HepG2 (cell line): ENCODE results near the gene PYURF. TPM values are rescaled to one million over a fixed set of nuclear protein-coding genes. Genes with fewer than 3 reads are reported as not detected.

ENCODE experiments used
- ATAC-seq: fragments of 200-7000 bp; cut with Tn5 transposase; 3 replicates; pipeline ENCODE4 v1.9.1; 2020; ENCODE audit warnings: mild to moderate bottlenecking, moderate library complexity
- BruUV-seq: library from RNA; stranded (reverse); fragments of 400-500 nt; replicated peaks from 2 replicates; lab custom pipeline; 2021; lab: Mats Ljungman, UMichigan
- CTCF ChIA-PET: fragments of 300-600 bp; formaldehyde crosslinking; extraction: SDS; loops from one replicate; lab custom pipeline; 2021; ENCODE audit warnings: low total read pairs, inconsistent platforms, low intra/inter-chr PET ratio; lab: Yijun Ruan, JAX
- POLR2A ChIA-PET: fragments of 350-600 bp; sonication (Branson Sonifier 250); formaldehyde crosslinking; loops from one replicate; lab custom pipeline; 2020; ENCODE audit warnings: antibody characterized with exemption, inconsistent platforms; lab: Yijun Ruan, JAX
- DNase-seq: peaks from one replicate; pipeline ENCODE4 v3.0.0-alpha.2; 2015; ENCODE audit warnings: low spot score
- FAIRE-seq: peaks from 3 replicates; lab custom pipeline; 2011; peaks lifted over from hg19 to GRCh38; lab: Jason Lieb, UNC
- H2AFZ ChIP-seq: one replicate; pipeline ENCODE4 v1.6.1; 2011; ENCODE audit warnings: low read length, inconsistent platforms
- H3K27ac ChIP-seq: fragments of 300-600 bp; 3 replicates; pipeline ENCODE4 v1.8.0; 2011; ENCODE audit warnings: mixed run types, mild to moderate bottlenecking, mixed read lengths, low read length, inconsistent platforms; ENCODE audit not compliant: insufficient read depth; ENCODE audit errors: extremely low read length
- H3K27me3 ChIP-seq, 2 experiments: fragments of 200-600 bp in 1 of 2; 2 replicates in 1 of 2; 3 replicates in 1 of 2; pipeline versions ENCODE4 v1.6.0 to v1.8.0; 2011; ENCODE audit warnings: low read length in 2 of 2, mild to moderate bottlenecking in 2 of 2, moderate library complexity in 2 of 2, inconsistent platforms in 1 of 2; ENCODE audit not compliant: insufficient read depth in 2 of 2, control insufficient read depth in 1 of 2
- H3K36me3 ChIP-seq, 2 experiments: fragments of 200-600 bp in 1 of 2; replicated peaks in 1 of 2; 2 replicates in 1 of 2; 3 replicates in 1 of 2; pipeline versions ENCODE4 v1.5.1 to v1.8.0; 2011; ENCODE audit warnings: low read length in 2 of 2, inconsistent platforms in 1 of 2; ENCODE audit not compliant: insufficient read depth in 2 of 2, control insufficient read depth in 1 of 2
- H3K4me1 ChIP-seq: 2 replicates; pipeline ENCODE4 v1.5.1; 2012; ENCODE audit warnings: low read length, inconsistent platforms; ENCODE audit not compliant: insufficient read depth
- H3K4me2 ChIP-seq: 2 replicates; pipeline ENCODE4 v1.6.0; 2011; ENCODE audit warnings: low read depth, low read length, inconsistent platforms
- H3K4me3 ChIP-seq, 3 experiments: fragments of 200-600 bp in 1 of 3; sonication (generic), shearing (Covaris generic) in 1 of 3; replicated peaks in 1 of 3; 2 replicates each; pipeline ENCODE4 v1.5.1; 2011 to 2016; ENCODE audit warnings: low read length in 3 of 3, inconsistent platforms in 2 of 3, low read depth in 2 of 3, mild to moderate bottlenecking in 2 of 3, control low read depth in 1 of 3, mixed read lengths in 1 of 3; ENCODE audit not compliant: insufficient read depth in 1 of 3
- H3K79me2 ChIP-seq: one replicate; pipeline ENCODE4 v1.6.1; 2011; ENCODE audit warnings: low read length, inconsistent platforms; ENCODE audit not compliant: insufficient read depth
- H3K9ac ChIP-seq: 2 replicates; pipeline ENCODE4 v1.6.0; 2011; ENCODE audit warnings: mild to moderate bottlenecking, low read depth, low read length, inconsistent platforms; ENCODE audit not compliant: insufficient read depth
- H3K9me3 ChIP-seq: 2 replicates; pipeline ENCODE4 v1.5.1; 2012; ENCODE audit warnings: mild to moderate bottlenecking, low read length
- H4K20me1 ChIP-seq: 2 replicates; pipeline ENCODE4 v1.6.0; 2011; ENCODE audit warnings: inconsistent platforms, mild to moderate bottlenecking, low read length, moderate library complexity; ENCODE audit not compliant: insufficient read depth
- CBX5 ChIP-seq: sonication (generic); formaldehyde crosslinking; IDR thresholded peaks from 2 replicates; pipeline ENCODE4 v1.4.0; 2020; ENCODE audit warnings: missing genetic modification reagents, borderline replicate concordance
- HDAC1 ChIP-seq: sonication (generic); formaldehyde crosslinking; IDR thresholded peaks from 2 replicates; pipeline ENCODE4 v1.5.1; 2020; ENCODE audit warnings: mild to moderate bottlenecking, missing genetic modification reagents
- KLF12 ChIP-seq: sonication (generic); formaldehyde crosslinking; IDR thresholded peaks from 2 replicates; pipeline ENCODE4 v1.4.0; 2020; ENCODE audit warnings: missing genetic modification reagents, borderline replicate concordance
- TCF7L2 ChIP-seq: IDR thresholded peaks from 2 replicates; pipeline ENCODE4 v1.6.1; 2011; ENCODE audit warnings: mild to moderate bottlenecking, low read depth, low read length, moderate library complexity
- XBP1 ChIP-seq: sonication (generic); formaldehyde crosslinking; IDR thresholded peaks from 2 replicates; pipeline ENCODE4 v1.5.0; 2020; ENCODE audit warnings: missing genetic modification reagents
- ZBTB37 ChIP-seq: sonication (generic); formaldehyde crosslinking; IDR thresholded peaks from 2 replicates; pipeline ENCODE4 v1.4.0; 2020; ENCODE audit warnings: mild to moderate bottlenecking, missing genetic modification reagents
- ZIK1 ChIP-seq: sonication (generic); formaldehyde crosslinking; IDR thresholded peaks from 2 replicates; pipeline ENCODE4 v1.5.0; 2020; ENCODE audit warnings: mild to moderate bottlenecking, low read depth, missing genetic modification reagents, borderline replicate concordance
- ZNF703 ChIP-seq: sonication (generic); formaldehyde crosslinking; IDR thresholded peaks from 2 replicates; pipeline ENCODE4 v1.5.1; 2020; ENCODE audit warnings: missing genetic modification reagents, mild to moderate bottlenecking, moderate library complexity, borderline replicate concordance
- ZNF773 ChIP-seq: sonication (generic); formaldehyde crosslinking; IDR thresholded peaks from 2 replicates; pipeline ENCODE4 v1.4.0; 2020; ENCODE audit warnings: missing genetic modification reagents, borderline replicate concordance
- ZSCAN29 ChIP-seq: sonication (generic); formaldehyde crosslinking; conservative IDR thresholded peaks from 2 replicates; pipeline ENCODE4 v1.4.0; 2020; ENCODE audit warnings: mild to moderate bottlenecking, missing genetic modification reagents
- WGBS: methylation state at CpG from one replicate; pipeline ENCODE4 v1.1.6; 2017; ENCODE audit warnings: low lambda C conversion rate; 5-methylcytosine and 5-hydroxymethylcytosine counted together
- in situ Hi-C: cut with HindIII; loops from 2 replicates; pipeline ENCODE4 v1.10.0; 2017; ENCODE audit warnings: low pct_unique_long_range_greater_than_20kb; ENCODE audit not compliant: extremely low pct_ligation_motif_present
- intact Hi-C: fragments of 100-400 bp; cut with micrococcal nuclease; formaldehyde crosslinking; loops from one replicate; pipeline ENCODE4 v1.10.0; 2022; ENCODE audit not compliant: unreplicated experiment
- polyA plus RNA-seq, 8 experiments: library from polyadenylated mRNA; depleted of rRNA in 3 of 8; stranded (reverse) in 7 of 8; unstranded in 1 of 8; fragments of >200 nt; fragmentation: Illumina TruSeq in 4 of 8; extraction: Trizol in 4 of 8; gene quantifications; 2 replicates each; pipeline versions ENCODE4 v1.2.1 to v1.2.3, GENCODE V29; 2011 to 2016; ENCODE audit warnings: low read depth in 4 of 8, missing spikeins in 1 of 8, mixed read lengths in 1 of 8; ENCODE audit not compliant: insufficient read depth in 1 of 8
- total RNA-seq, 5 experiments: library from RNA; depleted of rRNA; stranded (reverse); fragments of >200 nt; fragmentation: Illumina TruSeq; extraction: Trizol; gene quantifications; 2 replicates each; pipeline ENCODE4 v1.2.3, GENCODE V29; 2016; ENCODE audit warnings: low read depth in 1 of 5
- TF ChIP-seq, protein P1 (sequence below): sonication (generic); formaldehyde crosslinking; IDR thresholded peaks from 2 replicates; pipeline ENCODE4 v1.4.0; 2020; ENCODE audit warnings: low read depth, mild to moderate bottlenecking, missing genetic modification reagents
- TF ChIP-seq, protein P2 (sequence below): sonication (generic); formaldehyde crosslinking; IDR thresholded peaks from 2 replicates; pipeline ENCODE4 v1.5.0; 2020; ENCODE audit warnings: missing genetic modification reagents
- TF ChIP-seq, protein P3 (sequence below): sonication (generic); formaldehyde crosslinking; IDR thresholded peaks from 2 replicates; pipeline ENCODE4 v1.5.1; 2020; ENCODE audit warnings: mild to moderate bottlenecking, missing genetic modification reagents, moderate library complexity
- TF ChIP-seq, protein P4 (sequence below): sonication (generic); formaldehyde crosslinking; conservative IDR thresholded peaks from 2 replicates; pipeline ENCODE4 v1.8.0; 2022; ENCODE audit warnings: low read depth, missing genetic modification reagents

PYURF gene
- total and polyA plus RNA-seq, 2 of the 13 experiments (the other 11 are each of a cell fraction or from before 2014, with no cell fraction given) = 59.9 to 95.2 TPM

- no peaks in the 10 kb centered on the region for H3K4me1 ChIP-seq
- H3K9ac ChIP-seq = no peak overlapping the region
- 41% methylated on average over 7 of the region's 7 CpGs for WGBS
- H3K79me2 ChIP-seq = no peaks in the 10 kb centered on the region
- intact Hi-C loops (no loop called here), in situ Hi-C loops (loop anchor here (25.0 kb wide), 1 partner anchor 262 kb away; no protein-coding TSS in a partner anchor)
- FAIRE-seq (no peak), ATAC-seq (no peak), DNase-seq (no peak)
- no peaks in the 10 kb centered on the region for H4K20me1 ChIP-seq
- no peak overlapping the region for H3K4me2 ChIP-seq
- ChIA-PET POLR2A (no interaction called here), CTCF (no interaction called here)
- H3K4me3 ChIP-seq = no peak overlapping the region
- BruUV-seq = no TSS peak
- no peaks in the 10 kb centered on the region for H3K27me3 ChIP-seq
- no peak overlapping the region for H2AFZ ChIP-seq
- no peaks in the 10 kb centered on the region for H3K36me3 ChIP-seq
- H3K27ac ChIP-seq = no peak overlapping the region
- no peaks in the 10 kb centered on the region for H3K9me3 ChIP-seq
- no peak for TF ChIP-seq TCF7L2
- TF ChIP-seq ZBTB37 (CRISPR knock-in tag) = no peak
- TF ChIP-seq, protein P1, sequence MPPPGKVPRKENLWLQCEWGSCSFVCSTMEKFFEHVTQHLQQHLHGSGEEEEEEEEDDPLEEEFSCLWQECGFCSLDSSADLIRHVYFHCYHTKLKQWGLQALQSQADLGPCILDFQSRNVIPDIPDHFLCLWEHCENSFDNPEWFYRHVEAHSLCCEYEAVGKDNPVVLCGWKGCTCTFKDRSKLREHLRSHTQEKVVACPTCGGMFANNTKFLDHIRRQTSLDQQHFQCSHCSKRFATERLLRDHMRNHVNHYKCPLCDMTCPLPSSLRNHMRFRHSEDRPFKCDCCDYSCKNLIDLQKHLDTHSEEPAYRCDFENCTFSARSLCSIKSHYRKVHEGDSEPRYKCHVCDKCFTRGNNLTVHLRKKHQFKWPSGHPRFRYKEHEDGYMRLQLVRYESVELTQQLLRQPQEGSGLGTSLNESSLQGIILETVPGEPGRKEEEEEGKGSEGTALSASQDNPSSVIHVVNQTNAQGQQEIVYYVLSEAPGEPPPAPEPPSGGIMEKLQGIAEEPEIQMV (CRISPR knock-in tag) = no peak
- no peak for TF ChIP-seq ZSCAN29 (CRISPR knock-in tag)
- TF ChIP-seq CBX5 = no peak
- TF ChIP-seq KLF12 (CRISPR knock-in tag) = no peak
- TF ChIP-seq XBP1 (CRISPR knock-in tag) = no peak
- TF ChIP-seq, protein P2, sequence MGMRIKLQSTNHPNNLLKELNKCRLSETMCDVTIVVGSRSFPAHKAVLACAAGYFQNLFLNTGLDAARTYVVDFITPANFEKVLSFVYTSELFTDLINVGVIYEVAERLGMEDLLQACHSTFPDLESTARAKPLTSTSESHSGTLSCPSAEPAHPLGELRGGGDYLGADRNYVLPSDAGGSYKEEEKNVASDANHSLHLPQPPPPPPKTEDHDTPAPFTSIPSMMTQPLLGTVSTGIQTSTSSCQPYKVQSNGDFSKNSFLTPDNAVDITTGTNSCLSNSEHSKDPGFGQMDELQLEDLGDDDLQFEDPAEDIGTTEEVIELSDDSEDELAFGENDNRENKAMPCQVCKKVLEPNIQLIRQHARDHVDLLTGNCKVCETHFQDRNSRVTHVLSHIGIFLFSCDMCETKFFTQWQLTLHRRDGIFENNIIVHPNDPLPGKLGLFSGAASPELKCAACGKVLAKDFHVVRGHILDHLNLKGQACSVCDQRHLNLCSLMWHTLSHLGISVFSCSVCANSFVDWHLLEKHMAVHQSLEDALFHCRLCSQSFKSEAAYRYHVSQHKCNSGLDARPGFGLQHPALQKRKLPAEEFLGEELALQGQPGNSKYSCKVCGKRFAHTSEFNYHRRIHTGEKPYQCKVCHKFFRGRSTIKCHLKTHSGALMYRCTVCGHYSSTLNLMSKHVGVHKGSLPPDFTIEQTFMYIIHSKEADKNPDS (CRISPR knock-in tag) = no peak
- no peak for TF ChIP-seq HDAC1 (CRISPR knock-in tag)
- TF ChIP-seq ZNF773 = no peak
- TF ChIP-seq, protein P3, sequence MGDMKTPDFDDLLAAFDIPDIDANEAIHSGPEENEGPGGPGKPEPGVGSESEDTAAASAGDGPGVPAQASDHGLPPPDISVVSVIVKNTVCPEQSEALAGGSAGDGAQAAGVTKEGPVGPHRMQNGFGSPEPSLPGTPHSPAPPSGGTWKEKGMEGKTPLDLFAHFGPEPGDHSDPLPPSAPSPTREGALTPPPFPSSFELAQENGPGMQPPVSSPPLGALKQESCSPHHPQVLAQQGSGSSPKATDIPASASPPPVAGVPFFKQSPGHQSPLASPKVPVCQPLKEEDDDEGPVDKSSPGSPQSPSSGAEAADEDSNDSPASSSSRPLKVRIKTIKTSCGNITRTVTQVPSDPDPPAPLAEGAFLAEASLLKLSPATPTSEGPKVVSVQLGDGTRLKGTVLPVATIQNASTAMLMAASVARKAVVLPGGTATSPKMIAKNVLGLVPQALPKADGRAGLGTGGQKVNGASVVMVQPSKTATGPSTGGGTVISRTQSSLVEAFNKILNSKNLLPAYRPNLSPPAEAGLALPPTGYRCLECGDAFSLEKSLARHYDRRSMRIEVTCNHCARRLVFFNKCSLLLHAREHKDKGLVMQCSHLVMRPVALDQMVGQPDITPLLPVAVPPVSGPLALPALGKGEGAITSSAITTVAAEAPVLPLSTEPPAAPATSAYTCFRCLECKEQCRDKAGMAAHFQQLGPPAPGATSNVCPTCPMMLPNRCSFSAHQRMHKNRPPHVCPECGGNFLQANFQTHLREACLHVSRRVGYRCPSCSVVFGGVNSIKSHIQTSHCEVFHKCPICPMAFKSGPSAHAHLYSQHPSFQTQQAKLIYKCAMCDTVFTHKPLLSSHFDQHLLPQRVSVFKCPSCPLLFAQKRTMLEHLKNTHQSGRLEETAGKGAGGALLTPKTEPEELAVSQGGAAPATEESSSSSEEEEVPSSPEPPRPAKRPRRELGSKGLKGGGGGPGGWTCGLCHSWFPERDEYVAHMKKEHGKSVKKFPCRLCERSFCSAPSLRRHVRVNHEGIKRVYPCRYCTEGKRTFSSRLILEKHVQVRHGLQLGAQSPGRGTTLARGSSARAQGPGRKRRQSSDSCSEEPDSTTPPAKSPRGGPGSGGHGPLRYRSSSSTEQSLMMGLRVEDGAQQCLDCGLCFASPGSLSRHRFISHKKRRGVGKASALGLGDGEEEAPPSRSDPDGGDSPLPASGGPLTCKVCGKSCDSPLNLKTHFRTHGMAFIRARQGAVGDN (CRISPR knock-in tag) = no peak
- no peak for TF ChIP-seq ZNF703 (CRISPR knock-in tag)
- TF ChIP-seq, protein P4, sequence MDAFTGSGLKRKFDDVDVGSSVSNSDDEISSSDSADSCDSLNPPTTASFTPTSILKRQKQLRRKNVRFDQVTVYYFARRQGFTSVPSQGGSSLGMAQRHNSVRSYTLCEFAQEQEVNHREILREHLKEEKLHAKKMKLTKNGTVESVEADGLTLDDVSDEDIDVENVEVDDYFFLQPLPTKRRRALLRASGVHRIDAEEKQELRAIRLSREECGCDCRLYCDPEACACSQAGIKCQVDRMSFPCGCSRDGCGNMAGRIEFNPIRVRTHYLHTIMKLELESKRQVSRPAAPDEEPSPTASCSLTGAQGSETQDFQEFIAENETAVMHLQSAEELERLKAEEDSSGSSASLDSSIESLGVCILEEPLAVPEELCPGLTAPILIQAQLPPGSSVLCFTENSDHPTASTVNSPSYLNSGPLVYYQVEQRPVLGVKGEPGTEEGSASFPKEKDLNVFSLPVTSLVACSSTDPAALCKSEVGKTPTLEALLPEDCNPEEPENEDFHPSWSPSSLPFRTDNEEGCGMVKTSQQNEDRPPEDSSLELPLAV = no peak
- no peak for TF ChIP-seq ZIK1 (CRISPR knock-in tag)
Observed at GRCh38 chr4:88549815-88550214, 26.2 kb upstream of the PYURF start.
